NCI-H748 (cell line): ENCODE data around the gene LHFPL4.

Experiments used
- DNase-seq: peaks from one replicate; lab custom pipeline; 2025; ENCODE audit not compliant: unreplicated experiment; lab: John Stamatoyannopoulos, UW

LHFPL4 gene

GRCh38 chr3:9476935-9477334, 76.7 kb downstream of the LHFPL4 start:
- DNase-seq: no peak

- no peak for DNase-seq
Observed at GRCh38 chr3:9474482-9474881, 79.1 kb downstream of the LHFPL4 start.

GRCh38 chr3:9473496-9474065, 80.0 kb downstream of the LHFPL4 start:
- no peak for DNase-seq

GRCh38 chr3:9469986-9470385, 83.6 kb downstream of the LHFPL4 start:
- no peak for DNase-seq

- no peak for DNase-seq
Observed at GRCh38 chr3:9468460-9468859, 85.2 kb downstream of the LHFPL4 start.

GRCh38 chr3:9467451-9467850, 86.2 kb downstream of the LHFPL4 start:
- no peak for DNase-seq

- no peak for DNase-seq
Observed at GRCh38 chr3:9455596-9456131, 98.0 kb downstream of the LHFPL4 start.

GRCh38 chr3:9452417-9452816, 101.2 kb downstream of the LHFPL4 start:
- no peak for DNase-seq

- DNase-seq: no peak
Observed at GRCh38 chr3:9450991-9451390, 102.6 kb downstream of the LHFPL4 start.

- DNase-seq: no peak
Observed at GRCh38 chr3:9450126-9450525, 103.5 kb downstream of the LHFPL4 start.

- no peak for DNase-seq
Observed at GRCh38 chr3:9448643-9449042, 105.0 kb downstream of the LHFPL4 start.
